HL-60 (cell line): ENCODE data around the gene KDM6A.

ENCODE experiments used
- DNase-seq, 2 experiments: peaks; one replicate each; pipeline ENCODE4 v3.0.0-alpha.2; 2010 to 2020; ENCODE audit warnings: low read depth in 1 of 2, low spot score in 1 of 2
- H3K27ac ChIP-seq: fragments of 250-450 bp; sonication (Bioruptor Pico); replicated peaks from 2 replicates; pipeline ENCODE4 v1.5.1; 2020; ENCODE audit warnings: mild to moderate bottlenecking, moderate library complexity
- H3K27me3 ChIP-seq: fragments of 250-450 bp; sonication (Bioruptor Pico); 2 replicates; pipeline ENCODE4 v1.5.1; 2021; ENCODE audit warnings: mild to moderate bottlenecking, moderate library complexity; ENCODE audit not compliant: insufficient read depth, poor library complexity, severe bottlenecking
- H3K4me3 ChIP-seq: replicated peaks from 2 replicates; pipeline ENCODE4 v1.5.1; 2011; ENCODE audit warnings: mild to moderate bottlenecking, control low read depth, low read length; ENCODE audit not compliant: insufficient read depth
- GABPA ChIP-seq: IDR thresholded peaks from 2 replicates; pipeline ENCODE4 v1.6.1; 2012; ENCODE audit warnings: low read depth
- POLR2AphosphoS5 ChIP-seq: IDR thresholded peaks from 2 replicates; pipeline ENCODE4 v1.6.1; 2012; ENCODE audit warnings: low read depth
- SPI1 ChIP-seq: IDR thresholded peaks from 2 replicates; pipeline ENCODE4 v1.6.1; 2012; ENCODE audit warnings: low read depth, mild to moderate bottlenecking, borderline replicate concordance
- TF ChIP-seq, protein P1 (sequence below): IDR thresholded peaks from 2 replicates; pipeline ENCODE4 v1.6.1; 2012; ENCODE audit warnings: low read depth; ENCODE audit not compliant: insufficient replicate concordance
- TF ChIP-seq, protein P2 (sequence below): IDR thresholded peaks from one replicate; pipeline ENCODE4 v1.5.1; 2011; ENCODE audit warnings: low read length, control low read depth, inconsistent platforms; ENCODE audit not compliant: insufficient read depth

Gene KDM6A

DNA sequence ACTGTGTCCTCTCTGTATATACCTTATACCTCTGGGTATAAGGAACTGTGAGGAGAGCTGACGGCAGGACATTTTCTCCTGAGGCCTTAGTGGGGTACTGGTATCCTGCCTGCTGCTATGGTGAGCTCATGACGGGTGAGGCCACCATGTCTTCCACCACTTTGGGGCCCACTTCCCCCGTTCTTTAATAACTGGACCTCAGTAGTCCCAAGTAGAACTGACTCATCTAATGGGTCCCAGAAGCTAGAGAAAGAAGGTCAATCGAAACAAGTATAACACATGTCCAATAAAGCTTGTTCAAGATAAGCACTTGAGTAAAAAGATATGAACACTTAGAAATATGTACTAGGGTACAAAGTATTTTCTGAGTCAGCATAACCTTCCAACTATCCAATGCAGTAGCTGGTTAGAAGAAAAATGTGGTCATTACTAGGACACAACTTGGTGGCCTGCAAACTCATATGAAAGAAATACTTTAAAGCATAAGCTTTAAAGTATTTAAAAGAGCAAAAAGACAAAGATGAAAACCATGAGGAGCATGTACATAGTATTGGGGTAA, 256.0 kb downstream of the KDM6A start:
- no peak for TF ChIP-seq GABPA
- TF ChIP-seq, protein P1, sequence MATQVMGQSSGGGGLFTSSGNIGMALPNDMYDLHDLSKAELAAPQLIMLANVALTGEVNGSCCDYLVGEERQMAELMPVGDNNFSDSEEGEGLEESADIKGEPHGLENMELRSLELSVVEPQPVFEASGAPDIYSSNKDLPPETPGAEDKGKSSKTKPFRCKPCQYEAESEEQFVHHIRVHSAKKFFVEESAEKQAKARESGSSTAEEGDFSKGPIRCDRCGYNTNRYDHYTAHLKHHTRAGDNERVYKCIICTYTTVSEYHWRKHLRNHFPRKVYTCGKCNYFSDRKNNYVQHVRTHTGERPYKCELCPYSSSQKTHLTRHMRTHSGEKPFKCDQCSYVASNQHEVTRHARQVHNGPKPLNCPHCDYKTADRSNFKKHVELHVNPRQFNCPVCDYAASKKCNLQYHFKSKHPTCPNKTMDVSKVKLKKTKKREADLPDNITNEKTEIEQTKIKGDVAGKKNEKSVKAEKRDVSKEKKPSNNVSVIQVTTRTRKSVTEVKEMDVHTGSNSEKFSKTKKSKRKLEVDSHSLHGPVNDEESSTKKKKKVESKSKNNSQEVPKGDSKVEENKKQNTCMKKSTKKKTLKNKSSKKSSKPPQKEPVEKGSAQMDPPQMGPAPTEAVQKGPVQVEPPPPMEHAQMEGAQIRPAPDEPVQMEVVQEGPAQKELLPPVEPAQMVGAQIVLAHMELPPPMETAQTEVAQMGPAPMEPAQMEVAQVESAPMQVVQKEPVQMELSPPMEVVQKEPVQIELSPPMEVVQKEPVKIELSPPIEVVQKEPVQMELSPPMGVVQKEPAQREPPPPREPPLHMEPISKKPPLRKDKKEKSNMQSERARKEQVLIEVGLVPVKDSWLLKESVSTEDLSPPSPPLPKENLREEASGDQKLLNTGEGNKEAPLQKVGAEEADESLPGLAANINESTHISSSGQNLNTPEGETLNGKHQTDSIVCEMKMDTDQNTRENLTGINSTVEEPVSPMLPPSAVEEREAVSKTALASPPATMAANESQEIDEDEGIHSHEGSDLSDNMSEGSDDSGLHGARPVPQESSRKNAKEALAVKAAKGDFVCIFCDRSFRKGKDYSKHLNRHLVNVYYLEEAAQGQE = no peak
- no peak for TF ChIP-seq SPI1
- TF ChIP-seq POLR2AphosphoS5 = no peak
- TF ChIP-seq, protein P2, sequence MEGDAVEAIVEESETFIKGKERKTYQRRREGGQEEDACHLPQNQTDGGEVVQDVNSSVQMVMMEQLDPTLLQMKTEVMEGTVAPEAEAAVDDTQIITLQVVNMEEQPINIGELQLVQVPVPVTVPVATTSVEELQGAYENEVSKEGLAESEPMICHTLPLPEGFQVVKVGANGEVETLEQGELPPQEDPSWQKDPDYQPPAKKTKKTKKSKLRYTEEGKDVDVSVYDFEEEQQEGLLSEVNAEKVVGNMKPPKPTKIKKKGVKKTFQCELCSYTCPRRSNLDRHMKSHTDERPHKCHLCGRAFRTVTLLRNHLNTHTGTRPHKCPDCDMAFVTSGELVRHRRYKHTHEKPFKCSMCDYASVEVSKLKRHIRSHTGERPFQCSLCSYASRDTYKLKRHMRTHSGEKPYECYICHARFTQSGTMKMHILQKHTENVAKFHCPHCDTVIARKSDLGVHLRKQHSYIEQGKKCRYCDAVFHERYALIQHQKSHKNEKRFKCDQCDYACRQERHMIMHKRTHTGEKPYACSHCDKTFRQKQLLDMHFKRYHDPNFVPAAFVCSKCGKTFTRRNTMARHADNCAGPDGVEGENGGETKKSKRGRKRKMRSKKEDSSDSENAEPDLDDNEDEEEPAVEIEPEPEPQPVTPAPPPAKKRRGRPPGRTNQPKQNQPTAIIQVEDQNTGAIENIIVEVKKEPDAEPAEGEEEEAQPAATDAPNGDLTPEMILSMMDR = no peak
- Histone ChIP-seq H3K4me3 (no peak overlapping the region), H3K27me3 (no peaks in the 10 kb centered on the region), H3K27ac (no peak overlapping the region)
- no peak for DNase-seq

DNA sequence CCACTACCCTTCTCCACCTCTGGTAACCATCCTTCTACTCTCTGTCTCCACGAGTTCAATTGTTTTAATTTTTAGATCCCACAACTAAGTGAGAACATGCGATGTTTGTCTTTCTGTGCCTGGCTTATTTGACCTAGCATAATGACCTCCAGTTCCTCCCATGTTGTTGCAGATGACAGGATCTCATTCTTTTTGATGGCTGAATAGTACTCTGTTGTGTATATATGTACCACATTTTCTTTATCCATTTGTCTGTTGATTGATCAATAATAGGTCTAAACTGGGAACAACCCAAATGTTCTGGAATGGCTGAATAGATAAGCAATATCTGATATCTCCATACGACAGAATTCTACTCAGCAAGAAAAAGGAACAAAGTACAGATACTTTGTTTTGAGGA, 260.5 kb downstream of the KDM6A start:
- no peak overlapping the region for H3K4me3 ChIP-seq
- H3K27me3 ChIP-seq = no peaks in the 10 kb centered on the region
- H3K27ac ChIP-seq = no peak overlapping the region
- no peak for TF ChIP-seq SPI1
- TF ChIP-seq POLR2AphosphoS5 = no peak
- TF ChIP-seq GABPA = no peak
- TF ChIP-seq, protein P1 = no peak
- TF ChIP-seq, protein P2 = no peak
- no peak for DNase-seq

DNA sequence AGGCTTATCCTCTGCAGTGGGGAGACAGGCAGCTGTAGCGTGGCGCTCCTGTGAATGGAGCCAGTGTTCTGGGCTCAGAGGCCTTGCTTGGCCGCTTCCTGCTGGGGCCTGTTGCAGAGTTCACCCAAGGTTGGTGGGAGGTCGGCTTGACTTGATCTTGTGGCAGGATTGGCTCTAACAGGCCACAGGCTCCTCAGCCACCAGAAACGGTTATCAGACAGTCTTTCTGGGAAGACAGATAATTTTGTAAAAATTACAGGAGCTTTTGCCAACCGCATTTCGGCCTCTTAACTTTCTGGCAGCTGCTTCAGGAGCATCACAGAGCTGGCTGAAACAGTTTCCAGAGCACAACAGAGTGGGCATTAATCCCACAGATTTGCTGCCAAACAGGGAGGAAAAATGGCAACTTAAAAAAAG, 261.3 kb downstream of the KDM6A start:
- H3K27me3 ChIP-seq = no peaks in the 10 kb centered on the region
- no peak for DNase-seq

More for the DNA sequence above, 261.3 kb downstream of the KDM6A start:
- no peak overlapping the region for H3K27ac ChIP-seq
- H3K4me3 ChIP-seq = no peak overlapping the region
- no peak for TF ChIP-seq GABPA
- TF ChIP-seq, protein P2 = no peak
- TF ChIP-seq, protein P1 = no peak
- no peak for TF ChIP-seq SPI1
- TF ChIP-seq POLR2AphosphoS5 = no peak
